SU-DHL-6 (cell line): ENCODE results near the gene BRMS1.

ENCODE experiments used
- EZH2phosphoT487 ChIP-seq: fragments of 200-600 bp; sonication (generic), shearing (Covaris generic); conservative IDR thresholded peaks from 2 replicates; pipeline ENCODE4 v1.6.1; 2018; ENCODE audit warnings: mild to moderate bottlenecking, antibody characterized with exemption, low read length, moderate library complexity, mixed read lengths
- TF ChIP-seq, protein P1 (sequence below): fragments of 200-600 bp; sonication (generic); IDR thresholded peaks from one replicate; pipeline ENCODE4 v1.5.1; 2017; ENCODE audit warnings: antibody characterized with exemption, mild to moderate bottlenecking, low read length, moderate library complexity; ENCODE audit not compliant: insufficient read depth, poor library complexity, severe bottlenecking

DNA sequence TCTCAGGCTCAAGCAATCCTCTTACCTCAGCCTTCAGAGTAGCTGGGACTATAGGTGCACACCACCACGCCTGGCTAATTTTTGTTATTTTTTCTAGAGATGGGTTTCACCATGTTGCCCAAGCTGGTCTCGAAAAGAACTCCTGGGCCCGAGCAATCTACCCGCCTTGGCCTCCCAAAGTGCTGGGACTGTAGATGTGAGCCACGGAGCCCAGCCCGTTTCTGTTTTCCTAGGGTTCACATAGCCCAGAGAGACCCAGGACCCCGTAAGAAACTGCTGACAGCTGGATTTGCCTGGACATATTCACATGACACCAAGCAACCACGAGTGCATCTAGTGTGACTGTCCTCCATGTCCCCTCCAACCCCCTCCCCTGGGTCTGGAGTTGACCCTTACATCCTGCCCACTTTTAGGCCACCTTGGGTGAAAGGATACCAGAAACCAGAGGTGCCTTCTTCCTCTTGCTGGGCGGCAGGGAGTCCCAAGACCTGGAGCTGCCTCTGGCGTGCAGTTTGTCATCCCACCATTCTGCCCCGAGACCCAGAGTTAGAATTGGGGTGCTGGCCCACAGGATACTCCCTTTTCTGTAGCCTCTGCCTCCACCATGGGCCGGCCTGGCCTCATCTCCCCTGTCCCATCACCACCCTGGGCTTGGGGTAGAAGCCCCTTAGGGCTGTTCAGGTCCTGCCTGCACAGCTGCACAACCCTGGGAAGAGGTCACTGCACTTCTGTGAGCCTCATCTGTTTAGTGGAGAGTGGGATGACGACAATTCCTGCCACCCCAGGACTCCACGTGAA is 5.0 kb downstream of the BRMS1 start:
- TF ChIP-seq, protein P1, sequence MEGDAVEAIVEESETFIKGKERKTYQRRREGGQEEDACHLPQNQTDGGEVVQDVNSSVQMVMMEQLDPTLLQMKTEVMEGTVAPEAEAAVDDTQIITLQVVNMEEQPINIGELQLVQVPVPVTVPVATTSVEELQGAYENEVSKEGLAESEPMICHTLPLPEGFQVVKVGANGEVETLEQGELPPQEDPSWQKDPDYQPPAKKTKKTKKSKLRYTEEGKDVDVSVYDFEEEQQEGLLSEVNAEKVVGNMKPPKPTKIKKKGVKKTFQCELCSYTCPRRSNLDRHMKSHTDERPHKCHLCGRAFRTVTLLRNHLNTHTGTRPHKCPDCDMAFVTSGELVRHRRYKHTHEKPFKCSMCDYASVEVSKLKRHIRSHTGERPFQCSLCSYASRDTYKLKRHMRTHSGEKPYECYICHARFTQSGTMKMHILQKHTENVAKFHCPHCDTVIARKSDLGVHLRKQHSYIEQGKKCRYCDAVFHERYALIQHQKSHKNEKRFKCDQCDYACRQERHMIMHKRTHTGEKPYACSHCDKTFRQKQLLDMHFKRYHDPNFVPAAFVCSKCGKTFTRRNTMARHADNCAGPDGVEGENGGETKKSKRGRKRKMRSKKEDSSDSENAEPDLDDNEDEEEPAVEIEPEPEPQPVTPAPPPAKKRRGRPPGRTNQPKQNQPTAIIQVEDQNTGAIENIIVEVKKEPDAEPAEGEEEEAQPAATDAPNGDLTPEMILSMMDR = no peak
- TF ChIP-seq EZH2phosphoT487 = no peak
